ENCODE results near the gene GRHL3. TPM values are rescaled to one million over a fixed set of nuclear protein-coding genes. Genes with fewer than 3 reads are reported as not detected.
A peak's percentile ranks its signal among the peaks of the same experiment; 100 is the strongest.

GRHL3 gene
- total RNA-seq, 1 experiment from 2014 or later, result 1.1 TPM

DNA sequence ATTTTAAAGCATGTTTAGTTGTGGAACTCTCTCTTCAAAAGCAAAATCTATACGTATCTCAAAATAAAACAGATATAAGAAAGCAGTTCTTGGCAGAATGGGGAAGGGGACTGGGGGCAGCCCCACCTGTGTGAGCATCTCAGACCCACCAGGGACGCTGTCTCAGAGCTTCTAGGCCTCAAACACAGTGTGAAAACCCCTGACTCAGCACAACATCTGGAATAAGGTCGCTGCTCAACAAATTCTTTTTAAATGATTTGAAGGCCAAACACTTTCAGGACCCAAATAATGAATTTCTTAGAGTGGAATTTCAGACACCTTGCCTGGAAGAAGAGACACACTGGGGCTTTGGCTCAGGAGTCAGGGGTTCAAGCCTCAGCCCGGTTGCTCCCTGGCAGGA is 27.1 kb upstream of the GRHL3 start:
- Histone ChIP-seq H2AFZ (no peak overlapping the region), H3K27me3 (ENCODE audit: insufficient read depth, low read depth) (no peaks in the 10 kb centered on the region), H3K9me3 (ENCODE audit: insufficient read depth, low read depth) (no peaks in the 10 kb centered on the region), H3K27ac (no peak overlapping the region), H3K4me1 (replicated peaks; ENCODE audit: insufficient read depth) (peaks cover 45% of the 10 kb centered on the region), H3F3A (ENCODE audit: insufficient read depth, low read depth) (peaks cover 41% of the 10 kb centered on the region), H4K20me1 (ENCODE audit: insufficient read depth) (no peaks in the 10 kb centered on the region), H3K36me3 (ENCODE audit: low read depth) (no peaks in the 10 kb centered on the region), H3K79me2 (ENCODE audit: low read depth) (no peaks in the 10 kb centered on the region), H3K9me2 (ENCODE audit: insufficient read depth) (no peaks in the 10 kb centered on the region), H3K4me3 (no peak overlapping the region), H3K4me2 (no peak overlapping the region)
- intact Hi-C loops (cut with micrococcal nuclease; ENCODE audit: unreplicated experiment), result no loop called here
- DNase-seq, result no peak
- no peak for TF ChIP-seq CTCF (conservative IDR thresholded peaks at IDR 0.05)
- no peak for TF ChIP-seq EZH2 (IDR thresholded peaks at IDR 0.05; ENCODE audit: low read depth)
- POLR2A ChIA-PET (ENCODE audit: unreplicated experiment), result interaction anchor here (0.6 kb wide), 1 partner anchor 580 kb away, joined by 3 read pairs; no protein-coding TSS in a partner anchor
- CTCF ChIA-PET, result no interaction called here
- no TSS peak for BruUV-seq (replicated peaks)

DNA sequence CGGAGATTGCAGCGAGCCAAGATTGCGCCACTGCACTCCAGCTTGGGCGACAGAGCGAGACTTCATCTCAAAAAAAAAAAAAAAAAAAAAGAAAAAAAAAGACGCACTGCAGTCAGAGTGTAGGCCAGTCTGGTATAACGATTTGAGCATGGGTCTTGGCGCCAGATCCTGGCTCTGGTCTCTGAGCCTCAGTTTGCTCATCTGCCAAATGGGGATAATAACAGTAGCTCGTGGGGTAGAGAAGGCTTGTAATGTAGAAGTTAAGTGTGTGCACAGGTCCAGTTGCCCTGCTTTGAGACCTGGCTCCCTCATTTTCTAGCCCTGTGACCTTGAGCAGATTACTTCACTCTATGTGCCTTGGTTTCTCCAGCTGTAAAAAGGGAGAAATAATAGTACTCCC is 26.3 kb upstream of the GRHL3 start:
- POLR2A ChIA-PET (ENCODE audit: unreplicated experiment), result no interaction called here
- BruUV-seq (replicated peaks), result no TSS peak
- intact Hi-C loops (cut with micrococcal nuclease; ENCODE audit: unreplicated experiment), result no loop called here
- no peak for DNase-seq
- peak overlapping the region; percentile 90 for H3K4me2 ChIP-seq
- no peak overlapping the region for H3K4me3 ChIP-seq
- peaks cover 51% of the 10 kb centered on the region for H3K4me1 ChIP-seq (replicated peaks; ENCODE audit: insufficient read depth)
- CTCF ChIA-PET, result no interaction called here
- no peak for TF ChIP-seq EZH2 (IDR thresholded peaks at IDR 0.05; ENCODE audit: low read depth)
- TF ChIP-seq CTCF (conservative IDR thresholded peaks at IDR 0.05), result no peak
- peaks cover 44% of the 10 kb centered on the region for H3F3A ChIP-seq (ENCODE audit: insufficient read depth, low read depth)
- no peak overlapping the region for H2AFZ ChIP-seq
- H3K27me3 ChIP-seq (ENCODE audit: insufficient read depth, low read depth), result no peaks in the 10 kb centered on the region
- H3K27ac ChIP-seq, result peak overlapping the region; percentile 100
- no peaks in the 10 kb centered on the region for H4K20me1 ChIP-seq (ENCODE audit: insufficient read depth)
- H3K79me2 ChIP-seq (ENCODE audit: low read depth), result no peaks in the 10 kb centered on the region
- no peaks in the 10 kb centered on the region for H3K36me3 ChIP-seq (ENCODE audit: low read depth)
- no peaks in the 10 kb centered on the region for H3K9me2 ChIP-seq (ENCODE audit: insufficient read depth)
- no peaks in the 10 kb centered on the region for H3K9me3 ChIP-seq (ENCODE audit: insufficient read depth, low read depth)

DNA sequence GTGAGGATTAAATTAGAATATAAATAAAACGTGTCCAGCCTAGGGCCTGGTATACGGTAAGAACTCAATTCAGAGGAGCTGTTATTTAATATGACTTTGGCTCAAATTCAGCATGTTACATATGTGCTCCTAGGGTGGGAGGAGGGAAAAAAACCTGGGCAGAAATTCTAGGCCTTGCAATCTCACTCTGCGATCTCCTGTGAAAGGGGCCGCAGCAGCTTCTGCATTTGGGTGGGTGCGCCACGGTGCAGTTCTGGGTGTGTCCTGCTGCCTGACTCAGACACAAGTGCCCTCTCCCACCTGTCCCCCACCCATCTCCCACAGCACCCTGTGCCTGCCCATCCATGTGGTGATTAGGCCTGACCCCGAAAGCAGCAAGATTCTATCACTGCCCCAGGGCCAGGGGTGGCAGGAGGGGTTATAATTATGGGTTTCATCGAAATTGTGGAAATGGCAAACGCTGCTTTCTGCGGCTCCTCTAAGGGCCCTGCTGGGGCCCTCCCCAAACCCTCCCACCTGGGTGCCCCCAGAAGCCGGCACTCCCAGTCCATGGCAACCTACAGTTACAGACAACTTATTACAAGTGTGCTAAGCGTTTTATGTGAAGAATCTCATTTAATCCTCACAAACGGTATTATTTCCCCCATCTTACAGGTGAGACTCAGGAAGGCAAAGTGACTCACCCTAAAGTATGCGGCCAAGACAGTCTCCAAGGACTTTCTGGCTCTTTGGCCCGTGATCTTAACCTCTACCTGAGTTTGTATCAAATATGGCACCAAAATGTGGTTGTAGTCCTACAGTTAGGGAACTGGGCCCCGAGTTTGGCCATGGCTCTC is 25.5 kb upstream of the GRHL3 start:
- POLR2A ChIA-PET (ENCODE audit: unreplicated experiment), result no interaction called here

More for the DNA sequence above, 25.5 kb upstream of the GRHL3 start:
- intact Hi-C loops (cut with micrococcal nuclease; ENCODE audit: unreplicated experiment), result loop anchor here (1.0 to 2.0 kb wide), 2 partner anchors 27 to 29 kb away; no protein-coding TSS in a partner anchor
- H3K4me2 ChIP-seq, result peak overlapping the region; percentile 90
- DNase-seq, result peak; percentile 40 to 73
- no peaks in the 10 kb centered on the region for H3K79me2 ChIP-seq (ENCODE audit: low read depth)
- H3K9me2 ChIP-seq (ENCODE audit: insufficient read depth), result no peaks in the 10 kb centered on the region
- H3K27ac ChIP-seq, result peak overlapping the region; percentile 100
- no peaks in the 10 kb centered on the region for H3K27me3 ChIP-seq (ENCODE audit: insufficient read depth, low read depth)
- H3K9me3 ChIP-seq (ENCODE audit: insufficient read depth, low read depth), result no peaks in the 10 kb centered on the region
- TF ChIP-seq CTCF (conservative IDR thresholded peaks at IDR 0.05), result no peak
- TF ChIP-seq EZH2 (IDR thresholded peaks at IDR 0.05; ENCODE audit: low read depth), result no peak
- H2AFZ ChIP-seq, result no peak overlapping the region
- CTCF ChIA-PET, result no interaction called here
- BruUV-seq (replicated peaks), result no TSS peak
- peaks cover 54% of the 10 kb centered on the region for H3K4me1 ChIP-seq (replicated peaks; ENCODE audit: insufficient read depth)
- H4K20me1 ChIP-seq (ENCODE audit: insufficient read depth), result no peaks in the 10 kb centered on the region
- peaks cover 44% of the 10 kb centered on the region for H3F3A ChIP-seq (ENCODE audit: insufficient read depth, low read depth)
- peak overlapping the region; percentile 46 for H3K4me3 ChIP-seq
- H3K36me3 ChIP-seq (ENCODE audit: low read depth), result no peaks in the 10 kb centered on the region

Measured in PC-9 (cell line).